GM18519 (cell line): ENCODE data around the gene CAMSAP1.
"Not testable (repeated sequence)": the region's sequence is repeated elsewhere in the genome, so short reads cannot be mapped to it uniquely, and the experiment has no call there.

Source experiments
- ATAC-seq: cut with Tn5 transposase; IDR thresholded peaks from one replicate; pipeline ENCODE4 v1.9.1; 2021; ENCODE audit warnings: mild to moderate bottlenecking, moderate library complexity; ENCODE audit not compliant: unreplicated experiment, low FRiP score

CAMSAP1 gene

GRCh38 chr9:135907431-135908092, at the start of gene CAMSAP1:
Gene CAMSAP1 (minus strand): TSS chr9:135907546. CDS start chr9:135907159, 387 bp downstream.
- peak; percentile 61 for ATAC-seq

GRCh38 chr9:135956802-135957174, 49.4 kb upstream of the CAMSAP1 start:
- no peak for ATAC-seq

- no peak for ATAC-seq
These were observed 48.8 kb upstream of the CAMSAP1 start for GRCh38 chr9:135955934-135956801.

GRCh38 chr9:135952664-135953206, 45.4 kb upstream of the CAMSAP1 start:
- no peak for ATAC-seq

GRCh38 chr9:135951889-135952663, 44.7 kb upstream of the CAMSAP1 start:
- ATAC-seq, result no peak

- ATAC-seq, result not testable (repeated sequence)
These were observed 44.0 kb upstream of the CAMSAP1 start for GRCh38 chr9:135951310-135951709.

GRCh38 chr9:135950841-135951240, 43.5 kb upstream of the CAMSAP1 start:
- ATAC-seq, result not testable (repeated sequence)

- no peak for ATAC-seq
These were observed 42.9 kb upstream of the CAMSAP1 start for GRCh38 chr9:135950135-135950682.

GRCh38 chr9:135949501-135950134, 42.3 kb upstream of the CAMSAP1 start:
- no peak for ATAC-seq

- ATAC-seq, result no peak
These were observed 41.6 kb upstream of the CAMSAP1 start for GRCh38 chr9:135948968-135949367.

GRCh38 chr9:135948446-135948845, 41.1 kb upstream of the CAMSAP1 start:
- no peak for ATAC-seq

GRCh38 chr9:135947582-135947981, 40.2 kb upstream of the CAMSAP1 start:
- no peak for ATAC-seq

- not testable (repeated sequence) for ATAC-seq
These were observed 39.8 kb upstream of the CAMSAP1 start for GRCh38 chr9:135947105-135947504.

- no peak for ATAC-seq
These were observed 39.1 kb upstream of the CAMSAP1 start for GRCh38 chr9:135946392-135946994.

- no peak for ATAC-seq
These were observed 38.6 kb upstream of the CAMSAP1 start for GRCh38 chr9:135945969-135946368.

GRCh38 chr9:135944444-135945252, 37.3 kb upstream of the CAMSAP1 start:
- ATAC-seq, result no peak

GRCh38 chr9:135943604-135944003, 36.3 kb upstream of the CAMSAP1 start:
- ATAC-seq, result not testable (repeated sequence)

- no peak for ATAC-seq
These were observed 34.1 kb upstream of the CAMSAP1 start for GRCh38 chr9:135941288-135941995.
